ENCODE results near the gene LGALS7B. TPM values are rescaled to one million over a fixed set of nuclear protein-coding genes. Genes with fewer than 3 reads are reported as not detected.

Gene LGALS7B
- total RNA-seq, 4 donors from 2014 or later: 871 to 2,466 (median 1,613) TPM

DNA sequence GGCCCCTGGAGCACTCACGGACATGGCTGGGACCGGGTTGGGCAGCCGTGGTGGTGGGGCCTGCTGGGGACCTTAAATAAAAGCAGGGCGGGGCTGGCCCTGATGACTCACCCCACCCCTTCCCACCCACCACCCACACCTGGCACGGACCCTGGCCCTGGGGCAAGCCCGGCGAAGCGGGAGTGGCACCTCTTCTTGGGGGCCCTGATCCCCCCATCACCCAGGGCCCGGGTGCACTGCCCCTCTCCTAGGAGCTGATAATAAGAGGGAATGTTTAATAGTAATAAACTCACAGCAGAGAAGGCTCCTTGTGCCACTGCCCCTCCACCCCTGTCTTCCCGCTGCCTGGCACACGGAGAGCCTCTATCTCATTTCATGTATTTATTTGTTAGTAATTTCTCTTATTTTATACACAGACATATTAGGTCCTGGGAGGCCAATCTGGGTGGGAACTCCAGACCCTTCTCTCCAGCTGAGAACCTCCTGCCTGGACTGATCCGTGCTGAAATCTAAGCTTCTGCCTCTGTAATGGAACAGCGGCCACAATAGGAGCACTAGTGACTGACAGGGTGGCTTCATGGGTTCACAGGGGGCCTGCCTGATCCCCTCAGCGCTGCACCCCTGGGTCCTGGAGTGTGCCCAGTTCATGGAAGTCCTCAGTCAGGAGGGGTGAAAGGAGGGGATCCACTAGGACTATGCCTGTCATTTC is 15.4 kb upstream of the LGALS7B start, which contains the start of gene LGALS7:
Gene LGALS7, minus strand, starts transcription at position 49 of the 709 bp plus-strand sequence. Its CDS starts 25 bp downstream, at position 24.
- no peak for TF ChIP-seq POLR2A (IDR thresholded peaks at IDR 0.05)
- TF ChIP-seq, protein P1, sequence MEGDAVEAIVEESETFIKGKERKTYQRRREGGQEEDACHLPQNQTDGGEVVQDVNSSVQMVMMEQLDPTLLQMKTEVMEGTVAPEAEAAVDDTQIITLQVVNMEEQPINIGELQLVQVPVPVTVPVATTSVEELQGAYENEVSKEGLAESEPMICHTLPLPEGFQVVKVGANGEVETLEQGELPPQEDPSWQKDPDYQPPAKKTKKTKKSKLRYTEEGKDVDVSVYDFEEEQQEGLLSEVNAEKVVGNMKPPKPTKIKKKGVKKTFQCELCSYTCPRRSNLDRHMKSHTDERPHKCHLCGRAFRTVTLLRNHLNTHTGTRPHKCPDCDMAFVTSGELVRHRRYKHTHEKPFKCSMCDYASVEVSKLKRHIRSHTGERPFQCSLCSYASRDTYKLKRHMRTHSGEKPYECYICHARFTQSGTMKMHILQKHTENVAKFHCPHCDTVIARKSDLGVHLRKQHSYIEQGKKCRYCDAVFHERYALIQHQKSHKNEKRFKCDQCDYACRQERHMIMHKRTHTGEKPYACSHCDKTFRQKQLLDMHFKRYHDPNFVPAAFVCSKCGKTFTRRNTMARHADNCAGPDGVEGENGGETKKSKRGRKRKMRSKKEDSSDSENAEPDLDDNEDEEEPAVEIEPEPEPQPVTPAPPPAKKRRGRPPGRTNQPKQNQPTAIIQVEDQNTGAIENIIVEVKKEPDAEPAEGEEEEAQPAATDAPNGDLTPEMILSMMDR (IDR thresholded peaks at IDR 0.05): no peak

GRCh38 chr19:38774181-38774950 is 14.6 kb upstream of the LGALS7B start:
- H3K27me3 ChIP-seq: no peaks in the 10 kb centered on the region
- no peak for DNase-seq
- intact Hi-C loops (cut with DNase I): no loop called here
- TF ChIP-seq, protein P1 (IDR thresholded peaks at IDR 0.05): no peak
- TF ChIP-seq POLR2A (IDR thresholded peaks at IDR 0.05): no peak
- peaks cover 14 to 38% (median 14%) of the 10 kb centered on the region in 3 donors for H3K4me1 ChIP-seq
- peak overlapping the region; percentile 18 to 84 (median 72) for H3K27ac ChIP-seq
- no peak overlapping the region for H3K4me3 ChIP-seq
- WGBS, 2 donors: 69 to 73% methylated on average over 3 to 9 of the region's 13 CpGs
- no peaks in the 10 kb centered on the region for H3K9me3 ChIP-seq
- no peaks in the 10 kb centered on the region for H3K36me3 ChIP-seq

More for the DNA sequence above, 15.4 kb upstream of the LGALS7B start, which contains the start of gene LGALS7:
- no peaks in the 10 kb centered on the region for H3K9me3 ChIP-seq
- H3K27ac ChIP-seq: peak within 1 kb of the TSS in 3 of 4 donors; percentile 70 to 84 (median 81)
- intact Hi-C loops (cut with DNase I): no loop called here
- DNase-seq: no peak
- peaks cover 15 to 45% (median 17%) of the 10 kb centered on the region in 3 donors for H3K4me1 ChIP-seq
- WGBS, 2 donors: 70 to 75% methylated on average over 5 to 6 of the region's 14 CpGs
- H3K36me3 ChIP-seq: no peaks in the 10 kb centered on the region
- no peak within 1 kb of the TSS for H3K4me3 ChIP-seq
- H3K27me3 ChIP-seq: no peaks in the 10 kb centered on the region

DNA sequence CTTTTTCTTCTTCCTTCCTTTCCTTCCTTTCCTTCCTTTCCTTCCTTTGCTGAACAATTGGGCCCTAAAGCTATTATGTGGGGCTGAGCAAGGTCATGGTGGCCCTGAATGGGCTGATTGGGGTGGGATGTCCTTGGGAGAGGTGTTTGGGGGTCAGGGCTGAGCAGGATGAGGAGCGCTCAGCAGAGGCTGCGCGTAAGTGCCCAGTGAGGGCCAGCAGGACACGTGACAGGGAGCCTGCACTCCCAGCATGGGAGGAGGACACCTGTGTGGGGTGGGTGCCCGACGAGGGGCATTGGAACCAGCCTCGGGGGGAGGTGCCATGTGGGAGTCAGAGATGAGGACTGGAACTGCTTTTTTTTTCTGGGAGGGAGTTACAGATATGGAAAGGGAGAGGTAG is 10.3 kb upstream of the LGALS7B start:
- TF ChIP-seq, protein P1 (IDR thresholded peaks at IDR 0.05): no peak
- no peak for TF ChIP-seq POLR2A (IDR thresholded peaks at IDR 0.05)
- intact Hi-C loops (cut with DNase I): no loop called here
- no peak overlapping the region for H3K4me3 ChIP-seq
- H3K4me1 ChIP-seq: peaks cover 6 to 25% (median 8%) of the 10 kb centered on the region in 3 donors
- H3K27me3 ChIP-seq: no peaks in the 10 kb centered on the region
- H3K27ac ChIP-seq: no peak overlapping the region
- H3K9me3 ChIP-seq: no peaks in the 10 kb centered on the region
- no peaks in the 10 kb centered on the region for H3K36me3 ChIP-seq
- 50 to 77% methylated on average over 4 to 7 of the region's 7 CpGs for WGBS, 2 donors
- no peak for DNase-seq

DNA sequence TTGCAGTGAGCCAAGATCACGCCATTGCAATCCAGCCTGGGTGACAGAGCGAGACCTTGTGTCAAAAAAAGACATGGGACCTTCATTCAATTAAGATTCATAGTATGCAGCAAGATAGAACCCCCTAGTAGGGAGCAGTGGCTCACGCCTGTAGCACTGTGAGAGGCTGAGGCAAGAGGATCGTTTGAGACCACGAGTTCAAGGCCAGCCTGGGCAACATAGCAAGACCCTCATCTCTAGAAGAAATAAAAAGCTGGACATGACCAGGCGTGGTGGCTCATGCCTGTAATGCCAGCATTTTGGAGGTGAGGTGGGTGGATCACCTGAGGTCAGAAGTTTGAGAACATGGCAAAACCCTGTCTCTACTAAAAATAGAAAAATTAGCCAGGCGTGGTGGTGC is 8.6 kb upstream of the LGALS7B start:
- DNase-seq: no peak
- 82 to 85% methylated on average over 7 of the region's 7 CpGs for WGBS, 2 donors

More for the DNA sequence above, 8.6 kb upstream of the LGALS7B start:
- H3K9me3 ChIP-seq: no peaks in the 10 kb centered on the region
- TF ChIP-seq, protein P1 (IDR thresholded peaks at IDR 0.05): no peak
- TF ChIP-seq POLR2A (IDR thresholded peaks at IDR 0.05): no peak
- H3K27ac ChIP-seq: no peak overlapping the region
- H3K4me1 ChIP-seq: peaks cover 0 to 8% (median 0%) of the 10 kb centered on the region in 3 donors
- H3K27me3 ChIP-seq: no peaks in the 10 kb centered on the region
- intact Hi-C loops (cut with DNase I): no loop called here
- H3K4me3 ChIP-seq: no peak overlapping the region
- no peaks in the 10 kb centered on the region for H3K36me3 ChIP-seq

Data from esophagus squamous epithelium (tissue), 5 donors.